ENCODE data around the gene LGALS4.

- TF ChIP-seq, protein P1, sequence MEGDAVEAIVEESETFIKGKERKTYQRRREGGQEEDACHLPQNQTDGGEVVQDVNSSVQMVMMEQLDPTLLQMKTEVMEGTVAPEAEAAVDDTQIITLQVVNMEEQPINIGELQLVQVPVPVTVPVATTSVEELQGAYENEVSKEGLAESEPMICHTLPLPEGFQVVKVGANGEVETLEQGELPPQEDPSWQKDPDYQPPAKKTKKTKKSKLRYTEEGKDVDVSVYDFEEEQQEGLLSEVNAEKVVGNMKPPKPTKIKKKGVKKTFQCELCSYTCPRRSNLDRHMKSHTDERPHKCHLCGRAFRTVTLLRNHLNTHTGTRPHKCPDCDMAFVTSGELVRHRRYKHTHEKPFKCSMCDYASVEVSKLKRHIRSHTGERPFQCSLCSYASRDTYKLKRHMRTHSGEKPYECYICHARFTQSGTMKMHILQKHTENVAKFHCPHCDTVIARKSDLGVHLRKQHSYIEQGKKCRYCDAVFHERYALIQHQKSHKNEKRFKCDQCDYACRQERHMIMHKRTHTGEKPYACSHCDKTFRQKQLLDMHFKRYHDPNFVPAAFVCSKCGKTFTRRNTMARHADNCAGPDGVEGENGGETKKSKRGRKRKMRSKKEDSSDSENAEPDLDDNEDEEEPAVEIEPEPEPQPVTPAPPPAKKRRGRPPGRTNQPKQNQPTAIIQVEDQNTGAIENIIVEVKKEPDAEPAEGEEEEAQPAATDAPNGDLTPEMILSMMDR (IDR thresholded peaks at IDR 0.05; ENCODE audit: insufficient read depth, low read depth, low read length) = no peak
- TF ChIP-seq EZH2 (IDR thresholded peaks at IDR 0.05; ENCODE audit: insufficient read depth, low read length) = no peak
Observed at GRCh38 chr19:38852231-38853044, 39.7 kb upstream of the LGALS4 start.
